Measurements from ENCODE around the gene FAM20C. TPM values are rescaled to one million over a fixed set of nuclear protein-coding genes. Genes with fewer than 3 reads are reported as not detected.
A peak's percentile ranks its signal among the peaks of the same experiment; 100 is the strongest.

The FAM20C gene
- total and polyA plus RNA-seq, 4 donors, result 17.1 to 58.8 (median 40.8) TPM

- 88% methylated on average over 20 of the region's 23 CpGs for WGBS (ENCODE audit: insufficient coverage)
- Histone ChIP-seq H3K27ac (ENCODE audit: low read depth, low read length) (no peak overlapping the region), H3K9me3 (ENCODE audit: control insufficient read depth, insufficient read depth, low read length) (no peaks in the 10 kb centered on the region), H3K4me3 (ENCODE audit: low read depth, low read length) (no peak overlapping the region), H3K4me1 (ENCODE audit: control insufficient read depth, insufficient read depth, low read length) (peaks cover 25% of the 10 kb centered on the region), H3K36me3 (ENCODE audit: control insufficient read depth, insufficient read depth, low read length) (no peaks in the 10 kb centered on the region), H3K27me3 (ENCODE audit: control insufficient read depth, insufficient read depth, low read length) (no peaks in the 10 kb centered on the region)
- no peak for DNase-seq (ENCODE audit: low read depth in 4 of 6, low spot score in 6 of 6)
These were observed 34.4 kb upstream of the FAM20C start for GRCh38 chr7:157771-158625.

- H3K9me3 ChIP-seq (ENCODE audit: control insufficient read depth, insufficient read depth, low read length), result no peaks in the 10 kb centered on the region
- DNase-seq (ENCODE audit: low read depth in 4 of 6, low spot score in 6 of 6), result no peak
- WGBS (ENCODE audit: insufficient coverage), result 84% methylated on average over 13 of the region's 13 CpGs
- no peak overlapping the region for H3K27ac ChIP-seq (ENCODE audit: low read depth, low read length)
- H3K4me1 ChIP-seq (ENCODE audit: control insufficient read depth, insufficient read depth, low read length), result peaks cover 25% of the 10 kb centered on the region
- H3K4me3 ChIP-seq (ENCODE audit: low read depth, low read length), result no peak overlapping the region
- no peaks in the 10 kb centered on the region for H3K36me3 ChIP-seq (ENCODE audit: control insufficient read depth, insufficient read depth, low read length)
- no peaks in the 10 kb centered on the region for H3K27me3 ChIP-seq (ENCODE audit: control insufficient read depth, insufficient read depth, low read length)
These were observed 33.6 kb upstream of the FAM20C start for GRCh38 chr7:158771-159170.

GRCh38 chr7:159370-160270 lies 32.8 kb upstream of the FAM20C start:
- H3K9me3 ChIP-seq (ENCODE audit: control insufficient read depth, insufficient read depth, low read length), result no peaks in the 10 kb centered on the region
- DNase-seq (ENCODE audit: low read depth in 4 of 6, low spot score in 6 of 6), result no peak
- no peaks in the 10 kb centered on the region for H3K27me3 ChIP-seq (ENCODE audit: control insufficient read depth, insufficient read depth, low read length)
- 89% methylated on average over 48 of the region's 50 CpGs for WGBS (ENCODE audit: insufficient coverage)
- peaks cover 26% of the 10 kb centered on the region for H3K4me1 ChIP-seq (ENCODE audit: control insufficient read depth, insufficient read depth, low read length)
- H3K27ac ChIP-seq (ENCODE audit: low read depth, low read length), result no peak overlapping the region
- no peaks in the 10 kb centered on the region for H3K36me3 ChIP-seq (ENCODE audit: control insufficient read depth, insufficient read depth, low read length)
- peak overlapping the region; percentile 24 for H3K4me3 ChIP-seq (ENCODE audit: low read depth, low read length)

GRCh38 chr7:160958-161725 lies 31.2 kb upstream of the FAM20C start:
- Histone ChIP-seq H3K9me3 (ENCODE audit: control insufficient read depth, insufficient read depth, low read length) (no peaks in the 10 kb centered on the region), H3K36me3 (ENCODE audit: control insufficient read depth, insufficient read depth, low read length) (no peaks in the 10 kb centered on the region), H3K4me3 (ENCODE audit: low read depth, low read length) (no peak overlapping the region), H3K27me3 (ENCODE audit: control insufficient read depth, insufficient read depth, low read length) (no peaks in the 10 kb centered on the region), H3K27ac (ENCODE audit: low read depth, low read length) (no peak overlapping the region), H3K4me1 (ENCODE audit: control insufficient read depth, insufficient read depth, low read length) (peaks cover 23% of the 10 kb centered on the region)
- 87% methylated on average over 16 of the region's 27 CpGs for WGBS (ENCODE audit: insufficient coverage)
- DNase-seq (ENCODE audit: low read depth in 4 of 6, low spot score in 6 of 6), result no peak

GRCh38 chr7:162632-163297 lies 29.6 kb upstream of the FAM20C start:
- DNase-seq (ENCODE audit: low read depth in 4 of 6, low spot score in 6 of 6), result peak in 2 of 6 donors; percentile 30 to 45
- H3K27ac ChIP-seq (ENCODE audit: low read depth, low read length), result no peak overlapping the region
- no peaks in the 10 kb centered on the region for H3K36me3 ChIP-seq (ENCODE audit: control insufficient read depth, insufficient read depth, low read length)
- H3K4me1 ChIP-seq (ENCODE audit: control insufficient read depth, insufficient read depth, low read length), result peaks cover 32% of the 10 kb centered on the region
- H3K27me3 ChIP-seq (ENCODE audit: control insufficient read depth, insufficient read depth, low read length), result no peaks in the 10 kb centered on the region
- no peak overlapping the region for H3K4me3 ChIP-seq (ENCODE audit: low read depth, low read length)
- 51% methylated on average over 19 of the region's 21 CpGs for whole genome bisulfite sequencing (ENCODE audit: insufficient coverage)
- H3K9me3 ChIP-seq (ENCODE audit: control insufficient read depth, insufficient read depth, low read length), result no peaks in the 10 kb centered on the region

- no peak for DNase-seq (ENCODE audit: low read depth in 4 of 6, low spot score in 6 of 6)
- WGBS (ENCODE audit: insufficient coverage), result 76% methylated on average over 9 of the region's 12 CpGs
- peaks cover 37% of the 10 kb centered on the region for H3K4me1 ChIP-seq (ENCODE audit: control insufficient read depth, insufficient read depth, low read length)
These were observed 29.1 kb upstream of the FAM20C start for GRCh38 chr7:163298-163695.

GRCh38 chr7:163971-164881 lies 28.1 kb upstream of the FAM20C start:
- Histone ChIP-seq H3K4me3 (ENCODE audit: low read depth, low read length) (no peak overlapping the region), H3K36me3 (ENCODE audit: control insufficient read depth, insufficient read depth, low read length) (peaks cover 2% of the 10 kb centered on the region), H3K27me3 (ENCODE audit: control insufficient read depth, insufficient read depth, low read length) (no peaks in the 10 kb centered on the region), H3K4me1 (ENCODE audit: control insufficient read depth, insufficient read depth, low read length) (peaks cover 45% of the 10 kb centered on the region), H3K27ac (ENCODE audit: low read depth, low read length) (no peak overlapping the region), H3K9me3 (ENCODE audit: control insufficient read depth, insufficient read depth, low read length) (no peaks in the 10 kb centered on the region)
- DNase-seq (ENCODE audit: low read depth in 4 of 6, low spot score in 6 of 6), result no peak
- 82% methylated on average over 28 of the region's 34 CpGs for WGBS (ENCODE audit: insufficient coverage)

More at GRCh38 chr7:163298-163695, 29.1 kb upstream of the FAM20C start:
- Histone ChIP-seq H3K36me3 (ENCODE audit: control insufficient read depth, insufficient read depth, low read length) (peaks cover 2% of the 10 kb centered on the region), H3K27ac (ENCODE audit: low read depth, low read length) (no peak overlapping the region), H3K27me3 (ENCODE audit: control insufficient read depth, insufficient read depth, low read length) (no peaks in the 10 kb centered on the region), H3K4me3 (ENCODE audit: low read depth, low read length) (no peak overlapping the region), H3K9me3 (ENCODE audit: control insufficient read depth, insufficient read depth, low read length) (no peaks in the 10 kb centered on the region)

GRCh38 chr7:164882-165660 lies 27.3 kb upstream of the FAM20C start:
- H3K9me3 ChIP-seq (ENCODE audit: control insufficient read depth, insufficient read depth, low read length), result no peaks in the 10 kb centered on the region
- H3K36me3 ChIP-seq (ENCODE audit: control insufficient read depth, insufficient read depth, low read length), result peaks cover 2% of the 10 kb centered on the region
- peaks cover 46% of the 10 kb centered on the region for H3K4me1 ChIP-seq (ENCODE audit: control insufficient read depth, insufficient read depth, low read length)
- no peak overlapping the region for H3K4me3 ChIP-seq (ENCODE audit: low read depth, low read length)
- no peak overlapping the region for H3K27ac ChIP-seq (ENCODE audit: low read depth, low read length)
- no peak for DNase-seq (ENCODE audit: low read depth in 4 of 6, low spot score in 6 of 6)
- no peaks in the 10 kb centered on the region for H3K27me3 ChIP-seq (ENCODE audit: control insufficient read depth, insufficient read depth, low read length)
- 73% methylated on average over 6 of the region's 13 CpGs for WGBS (ENCODE audit: insufficient coverage)
